ENCODE data around the gene STAU1.

Gene STAU1

GRCh38 chr20:49187851-49188641, at the start of gene STAU1:
Gene STAU1 (minus strand): TSS chr20:49188334. CDS start chr20:49166201, 22,133 bp downstream.
- TF ChIP-seq, protein P1, sequence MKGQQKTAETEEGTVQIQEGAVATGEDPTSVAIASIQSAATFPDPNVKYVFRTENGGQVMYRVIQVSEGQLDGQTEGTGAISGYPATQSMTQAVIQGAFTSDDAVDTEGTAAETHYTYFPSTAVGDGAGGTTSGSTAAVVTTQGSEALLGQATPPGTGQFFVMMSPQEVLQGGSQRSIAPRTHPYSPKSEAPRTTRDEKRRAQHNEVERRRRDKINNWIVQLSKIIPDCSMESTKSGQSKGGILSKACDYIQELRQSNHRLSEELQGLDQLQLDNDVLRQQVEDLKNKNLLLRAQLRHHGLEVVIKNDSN (IDR thresholded peaks at IDR 0.05) = peak; percentile 55; the same call in 1 of the 2 replicates
- TF ChIP-seq CREB1 (IDR thresholded peaks at IDR 0.05; ENCODE audit: low read depth) (no peak), TCF12 (IDR thresholded peaks at IDR 0.05; ENCODE audit: low read depth) (peak; percentile 50; the same call in 1 of the 2 replicates), TAF1 (IDR thresholded peaks at IDR 0.05; ENCODE audit: low read depth) (peak; percentile 78; the same call in 1 of the 2 replicates), YY1 (IDR thresholded peaks at IDR 0.05; ENCODE audit: low read depth) (0 out of 2 replicates have a peak, but pooled peaks have one; percentile 38), EGR1 (IDR thresholded peaks at IDR 0.05) (no peak; the same call in 1 of the 2 replicates), TEAD4 (IDR thresholded peaks at IDR 0.05) (no peak), RAD21 (IDR thresholded peaks at IDR 0.05; ENCODE audit: low read depth) (no peak)
- TF ChIP-seq, protein P2, sequence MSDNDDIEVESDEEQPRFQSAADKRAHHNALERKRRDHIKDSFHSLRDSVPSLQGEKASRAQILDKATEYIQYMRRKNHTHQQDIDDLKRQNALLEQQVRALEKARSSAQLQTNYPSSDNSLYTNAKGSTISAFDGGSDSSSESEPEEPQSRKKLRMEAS (IDR thresholded peaks at IDR 0.05) = peak; percentile 16; the same call in 1 of the 2 replicates

DNA sequence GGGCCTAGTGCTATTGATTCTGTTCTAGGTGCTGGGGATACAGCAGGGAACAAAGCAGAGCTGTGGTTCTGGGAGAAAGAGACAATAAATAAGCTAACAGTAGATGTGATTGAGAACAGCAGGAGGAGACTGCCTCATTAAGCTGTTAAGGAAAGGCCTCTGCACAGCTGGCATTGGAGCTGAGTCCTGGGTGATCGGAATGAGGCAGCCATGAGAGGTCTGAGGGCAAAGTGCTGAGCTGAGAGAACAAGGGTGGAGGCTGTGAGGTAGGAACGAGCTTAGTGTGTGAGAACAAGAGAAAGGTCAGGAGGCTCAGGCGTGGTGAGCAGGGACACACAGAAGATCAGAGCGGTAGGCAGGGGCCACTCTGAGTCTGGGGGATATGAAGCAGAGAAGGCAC, 49.4 kb upstream of the STAU1 start:
- TF ChIP-seq NFIC (IDR thresholded peaks at IDR 0.05) (no peak), TAF1 (IDR thresholded peaks at IDR 0.05; ENCODE audit: low read depth) (no peak), FOXM1 (IDR thresholded peaks at IDR 0.05; ENCODE audit: borderline replicate concordance, low read depth) (no peak), EP300 (IDR thresholded peaks at IDR 0.05; ENCODE audit: borderline replicate concordance) (no peak), CREB1 (IDR thresholded peaks at IDR 0.05; ENCODE audit: low read depth) (no peak), YY1 (IDR thresholded peaks at IDR 0.05; ENCODE audit: low read depth) (no peak), ZBTB7A (IDR thresholded peaks at IDR 0.05; ENCODE audit: low read depth) (no peak), TEAD4 (IDR thresholded peaks at IDR 0.05) (no peak), TCF12 (IDR thresholded peaks at IDR 0.05; ENCODE audit: low read depth) (no peak), RAD21 (IDR thresholded peaks at IDR 0.05; ENCODE audit: low read depth) (no peak), EGR1 (IDR thresholded peaks at IDR 0.05) (no peak), CEBPB (IDR thresholded peaks at IDR 0.05) (no peak)
- TF ChIP-seq, protein P1 (IDR thresholded peaks at IDR 0.05) = no peak
- TF ChIP-seq, protein P2 (IDR thresholded peaks at IDR 0.05) = no peak
- TF ChIP-seq, protein P3, sequence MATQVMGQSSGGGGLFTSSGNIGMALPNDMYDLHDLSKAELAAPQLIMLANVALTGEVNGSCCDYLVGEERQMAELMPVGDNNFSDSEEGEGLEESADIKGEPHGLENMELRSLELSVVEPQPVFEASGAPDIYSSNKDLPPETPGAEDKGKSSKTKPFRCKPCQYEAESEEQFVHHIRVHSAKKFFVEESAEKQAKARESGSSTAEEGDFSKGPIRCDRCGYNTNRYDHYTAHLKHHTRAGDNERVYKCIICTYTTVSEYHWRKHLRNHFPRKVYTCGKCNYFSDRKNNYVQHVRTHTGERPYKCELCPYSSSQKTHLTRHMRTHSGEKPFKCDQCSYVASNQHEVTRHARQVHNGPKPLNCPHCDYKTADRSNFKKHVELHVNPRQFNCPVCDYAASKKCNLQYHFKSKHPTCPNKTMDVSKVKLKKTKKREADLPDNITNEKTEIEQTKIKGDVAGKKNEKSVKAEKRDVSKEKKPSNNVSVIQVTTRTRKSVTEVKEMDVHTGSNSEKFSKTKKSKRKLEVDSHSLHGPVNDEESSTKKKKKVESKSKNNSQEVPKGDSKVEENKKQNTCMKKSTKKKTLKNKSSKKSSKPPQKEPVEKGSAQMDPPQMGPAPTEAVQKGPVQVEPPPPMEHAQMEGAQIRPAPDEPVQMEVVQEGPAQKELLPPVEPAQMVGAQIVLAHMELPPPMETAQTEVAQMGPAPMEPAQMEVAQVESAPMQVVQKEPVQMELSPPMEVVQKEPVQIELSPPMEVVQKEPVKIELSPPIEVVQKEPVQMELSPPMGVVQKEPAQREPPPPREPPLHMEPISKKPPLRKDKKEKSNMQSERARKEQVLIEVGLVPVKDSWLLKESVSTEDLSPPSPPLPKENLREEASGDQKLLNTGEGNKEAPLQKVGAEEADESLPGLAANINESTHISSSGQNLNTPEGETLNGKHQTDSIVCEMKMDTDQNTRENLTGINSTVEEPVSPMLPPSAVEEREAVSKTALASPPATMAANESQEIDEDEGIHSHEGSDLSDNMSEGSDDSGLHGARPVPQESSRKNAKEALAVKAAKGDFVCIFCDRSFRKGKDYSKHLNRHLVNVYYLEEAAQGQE (IDR thresholded peaks at IDR 0.05; ENCODE audit: low read depth) = no peak

DNA sequence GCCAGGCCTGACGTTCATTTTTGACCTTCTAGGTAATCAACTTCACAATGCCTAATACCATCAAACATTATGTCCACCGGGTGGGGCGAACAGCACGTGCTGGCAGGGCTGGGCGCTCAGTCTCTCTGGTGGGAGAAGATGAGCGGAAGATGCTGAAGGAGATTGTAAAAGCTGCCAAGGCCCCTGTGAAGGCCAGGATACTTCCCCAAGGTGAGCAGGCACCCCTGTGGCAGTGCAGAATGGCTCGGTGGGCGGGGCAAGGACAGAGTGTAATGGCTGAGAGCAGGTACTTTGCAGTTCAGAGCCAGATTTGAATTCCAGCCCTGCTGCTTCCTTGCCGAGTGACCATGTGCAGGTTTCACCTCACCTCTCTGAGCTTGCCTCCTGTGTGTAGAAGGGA, 48.2 kb upstream of the STAU1 start:
- TF ChIP-seq RAD21 (IDR thresholded peaks at IDR 0.05; ENCODE audit: low read depth) = no peak
- TF ChIP-seq FOXM1 (IDR thresholded peaks at IDR 0.05; ENCODE audit: borderline replicate concordance, low read depth) = no peak
- TF ChIP-seq TEAD4 (IDR thresholded peaks at IDR 0.05) = no peak
- TF ChIP-seq NFIC (IDR thresholded peaks at IDR 0.05) = no peak
- TF ChIP-seq EGR1 (IDR thresholded peaks at IDR 0.05) = no peak
- no peak for TF ChIP-seq EP300 (IDR thresholded peaks at IDR 0.05; ENCODE audit: borderline replicate concordance)
- TF ChIP-seq, protein P3 (IDR thresholded peaks at IDR 0.05; ENCODE audit: low read depth) = no peak
- TF ChIP-seq, protein P1 (IDR thresholded peaks at IDR 0.05) = no peak

DNA sequence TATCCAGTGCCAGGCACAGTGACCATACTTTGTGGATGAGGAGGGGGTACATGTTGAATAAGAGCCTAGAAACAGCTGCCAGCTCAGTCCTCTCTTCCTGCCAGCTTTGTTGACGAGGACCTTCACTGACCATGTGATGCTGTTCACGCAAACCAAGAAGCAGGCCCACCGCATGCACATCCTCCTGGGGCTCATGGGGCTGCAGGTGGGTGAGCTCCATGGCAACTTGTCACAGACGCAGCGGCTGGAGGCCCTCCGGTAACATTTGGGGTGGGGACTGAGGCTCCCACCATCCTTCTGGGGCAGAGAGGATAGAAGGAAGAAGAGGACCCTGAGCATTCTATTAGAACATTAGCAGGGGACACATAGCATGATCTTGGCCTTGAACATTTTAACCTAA, 46.7 kb upstream of the STAU1 start:
- TF ChIP-seq TEAD4 (IDR thresholded peaks at IDR 0.05) = no peak
- no peak for TF ChIP-seq CEBPB (IDR thresholded peaks at IDR 0.05)
- no peak for TF ChIP-seq EP300 (IDR thresholded peaks at IDR 0.05; ENCODE audit: borderline replicate concordance)
- no peak for TF ChIP-seq CREB1 (IDR thresholded peaks at IDR 0.05; ENCODE audit: low read depth)
- TF ChIP-seq TCF12 (IDR thresholded peaks at IDR 0.05; ENCODE audit: low read depth) = no peak
- TF ChIP-seq RAD21 (IDR thresholded peaks at IDR 0.05; ENCODE audit: low read depth) = no peak
- TF ChIP-seq, protein P3 (IDR thresholded peaks at IDR 0.05; ENCODE audit: low read depth) = no peak
- TF ChIP-seq, protein P1 (IDR thresholded peaks at IDR 0.05) = no peak
- no peak for TF ChIP-seq NFIC (IDR thresholded peaks at IDR 0.05)
